Endothelial cell (in vitro differentiated cells): ENCODE results near the gene GPN1. TPM values are rescaled to one million over a fixed set of nuclear protein-coding genes. Genes with fewer than 3 reads are reported as not detected.
A peak's percentile ranks its signal among the peaks of the same experiment; 100 is the strongest.

Experiments
- DNase-seq: peaks from one replicate; pipeline ENCODE4 v3.0.0; 2021; ENCODE audit warnings: low spot score
- H3K27ac Mint-ChIP-seq: one replicate; pipeline ENCODE4 v1.8.0; 2021; ENCODE audit warnings: mixed read lengths, inconsistent platforms; ENCODE audit not compliant: unreplicated experiment
- H3K27me3 Mint-ChIP-seq: one replicate; pipeline ENCODE4 v1.8.0; 2021; ENCODE audit warnings: mild to moderate bottlenecking, moderate library complexity, mixed read lengths, inconsistent platforms; ENCODE audit not compliant: unreplicated experiment
- H3K36me3 Mint-ChIP-seq: one replicate; pipeline ENCODE4 v1.8.0; 2021; ENCODE audit warnings: mild to moderate bottlenecking, low read depth, mixed read lengths, inconsistent platforms; ENCODE audit not compliant: unreplicated experiment
- H3K4me1 Mint-ChIP-seq: one replicate; pipeline ENCODE4 v1.8.0; 2021; ENCODE audit warnings: mild to moderate bottlenecking, mixed read lengths, inconsistent platforms; ENCODE audit not compliant: unreplicated experiment
- H3K4me3 Mint-ChIP-seq: one replicate; pipeline ENCODE4 v1.8.0; 2021; ENCODE audit warnings: mild to moderate bottlenecking, mixed read lengths, inconsistent platforms; ENCODE audit not compliant: unreplicated experiment
- H3K9me3 Mint-ChIP-seq: one replicate; pipeline ENCODE4 v1.8.0; 2021; ENCODE audit warnings: mixed read lengths, inconsistent platforms; ENCODE audit not compliant: unreplicated experiment
- total RNA-seq: library from RNA; stranded (reverse); fragmentation: NEBNext Ultra II Directional; extraction: Animal tissue kit (Norgen Biotek cat#: 25700); gene quantifications from one replicate; pipeline ENCODE4 v1.2.1, GENCODE V29; 2021; ENCODE audit not compliant: unreplicated experiment
- TF ChIP-seq, protein P1 (sequence below): fragments of 200-600 bp; sonication (generic); IDR thresholded peaks from one replicate; pipeline ENCODE4 v1.5.0; 2021; ENCODE audit warnings: antibody characterized with exemption; ENCODE audit not compliant: unreplicated experiment

The GPN1 gene
- total RNA-seq, 1 donor from 2014 or later = 39.7 TPM

DNA sequence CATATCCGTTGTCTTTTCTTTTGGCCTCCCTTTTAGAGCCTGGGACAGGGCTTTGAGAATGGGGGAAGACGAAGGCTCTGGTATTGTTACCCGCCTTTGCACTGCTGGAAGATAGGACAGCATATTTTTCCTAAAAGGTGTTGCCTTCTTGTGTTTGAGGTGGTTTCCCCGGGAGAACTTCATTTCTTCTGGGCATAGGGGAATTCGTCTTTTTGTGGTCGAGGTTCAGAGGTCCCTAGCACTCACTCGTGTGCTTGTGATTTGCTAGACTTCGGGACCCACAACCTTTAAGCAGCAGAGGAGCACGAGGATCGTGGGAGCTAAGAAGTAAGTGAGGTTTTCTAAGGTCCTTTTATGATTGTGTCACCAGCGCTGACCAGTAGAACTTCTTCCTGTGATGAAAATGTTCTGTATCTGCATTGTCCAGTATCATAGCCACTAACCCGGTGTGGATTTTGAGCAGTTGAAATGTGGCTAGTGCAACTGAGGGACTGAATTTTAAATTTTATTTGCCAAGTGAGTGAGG lies 45.4 kb upstream of the GPN1 start:
- Mint-ChIP-seq H3K4me1 (peaks cover 20% of the 10 kb centered on the region), H3K36me3 (peaks cover 5% of the 10 kb centered on the region), H3K9me3 (no peaks in the 10 kb centered on the region), H3K27ac (peak overlapping the region; percentile 88), H3K27me3 (peaks cover 9% of the 10 kb centered on the region), H3K4me3 (peak overlapping the region; percentile 92)
- TF ChIP-seq, protein P1, sequence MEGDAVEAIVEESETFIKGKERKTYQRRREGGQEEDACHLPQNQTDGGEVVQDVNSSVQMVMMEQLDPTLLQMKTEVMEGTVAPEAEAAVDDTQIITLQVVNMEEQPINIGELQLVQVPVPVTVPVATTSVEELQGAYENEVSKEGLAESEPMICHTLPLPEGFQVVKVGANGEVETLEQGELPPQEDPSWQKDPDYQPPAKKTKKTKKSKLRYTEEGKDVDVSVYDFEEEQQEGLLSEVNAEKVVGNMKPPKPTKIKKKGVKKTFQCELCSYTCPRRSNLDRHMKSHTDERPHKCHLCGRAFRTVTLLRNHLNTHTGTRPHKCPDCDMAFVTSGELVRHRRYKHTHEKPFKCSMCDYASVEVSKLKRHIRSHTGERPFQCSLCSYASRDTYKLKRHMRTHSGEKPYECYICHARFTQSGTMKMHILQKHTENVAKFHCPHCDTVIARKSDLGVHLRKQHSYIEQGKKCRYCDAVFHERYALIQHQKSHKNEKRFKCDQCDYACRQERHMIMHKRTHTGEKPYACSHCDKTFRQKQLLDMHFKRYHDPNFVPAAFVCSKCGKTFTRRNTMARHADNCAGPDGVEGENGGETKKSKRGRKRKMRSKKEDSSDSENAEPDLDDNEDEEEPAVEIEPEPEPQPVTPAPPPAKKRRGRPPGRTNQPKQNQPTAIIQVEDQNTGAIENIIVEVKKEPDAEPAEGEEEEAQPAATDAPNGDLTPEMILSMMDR = no peak
- no peak for DNase-seq

DNA sequence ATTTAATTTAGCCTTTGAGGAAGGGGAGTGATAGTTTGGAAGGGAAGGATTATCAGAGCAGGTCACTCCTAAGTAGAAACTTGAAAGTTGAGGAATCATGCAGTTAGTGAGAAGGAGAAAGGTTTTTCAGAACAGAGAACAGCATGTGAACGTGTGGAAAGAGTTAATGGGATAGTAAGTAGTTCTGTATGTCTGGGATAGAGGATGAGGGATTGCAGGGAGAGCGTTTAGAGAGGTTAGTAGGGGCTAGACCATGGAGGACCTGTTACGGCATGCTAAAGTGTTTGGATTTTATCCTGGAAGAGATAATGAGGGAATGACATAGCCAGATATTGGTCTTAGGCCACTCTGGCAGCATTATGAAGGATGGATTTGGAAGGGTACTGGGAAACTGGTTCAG lies 44.3 kb upstream of the GPN1 start:
- Mint-ChIP-seq H3K9me3 (no peaks in the 10 kb centered on the region), H3K27me3 (peaks cover 8% of the 10 kb centered on the region), H3K4me1 (peaks cover 20% of the 10 kb centered on the region), H3K27ac (no peak overlapping the region), H3K36me3 (peaks cover 5% of the 10 kb centered on the region), H3K4me3 (peak overlapping the region; percentile 13)
- no peak for DNase-seq
- TF ChIP-seq, protein P1 = no peak

DNA sequence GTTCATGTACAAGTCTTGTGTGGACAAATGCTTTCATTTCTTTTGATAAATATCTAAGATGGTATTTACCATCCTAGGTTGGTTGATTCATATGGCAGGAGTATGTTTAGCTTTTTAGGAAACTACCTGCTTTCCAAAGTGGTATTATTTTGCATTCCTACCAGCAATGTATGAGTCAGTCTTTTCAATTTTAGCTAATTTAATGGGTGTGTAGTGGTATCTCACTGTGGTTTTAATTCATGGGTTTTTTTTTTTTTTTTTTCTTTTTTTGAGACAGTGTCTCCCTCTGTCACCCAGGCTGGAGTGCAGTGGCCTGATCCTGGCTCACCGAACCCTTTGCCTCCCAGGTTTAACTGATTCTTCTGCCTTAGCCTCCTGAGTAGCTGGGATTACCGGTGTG lies 41.8 kb upstream of the GPN1 start:
- H3K4me1 Mint-ChIP-seq = peaks cover 20% of the 10 kb centered on the region
- peaks cover 4% of the 10 kb centered on the region for H3K36me3 Mint-ChIP-seq
- H3K27ac Mint-ChIP-seq = no peak overlapping the region
- TF ChIP-seq, protein P1 = no peak
- no peak overlapping the region for H3K4me3 Mint-ChIP-seq
- H3K9me3 Mint-ChIP-seq = no peaks in the 10 kb centered on the region
- peaks cover 5% of the 10 kb centered on the region for H3K27me3 Mint-ChIP-seq
- DNase-seq = no peak

DNA sequence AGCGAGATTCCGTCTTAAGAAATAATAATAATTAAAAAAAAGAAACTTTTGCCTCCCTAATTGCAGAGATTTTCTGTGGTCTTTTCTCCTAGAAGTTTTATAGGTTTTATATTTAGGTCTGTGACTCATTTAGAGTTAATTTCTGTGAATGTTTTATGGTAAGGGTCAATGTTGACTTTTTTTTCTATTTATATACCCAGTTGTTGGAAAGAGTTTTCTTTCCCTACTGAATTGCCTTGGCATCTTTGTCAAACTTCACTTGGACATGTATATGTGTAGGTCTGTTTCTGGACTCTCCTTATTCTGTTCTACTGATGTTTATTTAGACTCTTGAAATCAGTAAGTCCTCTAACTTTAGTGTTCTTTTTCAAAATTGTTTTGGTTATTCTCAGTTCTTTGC lies 40.5 kb upstream of the GPN1 start:
- H3K27ac Mint-ChIP-seq = no peak overlapping the region
- peaks cover 17% of the 10 kb centered on the region for H3K4me1 Mint-ChIP-seq
- H3K9me3 Mint-ChIP-seq = peaks cover under 1% of the 10 kb centered on the region

DNA sequence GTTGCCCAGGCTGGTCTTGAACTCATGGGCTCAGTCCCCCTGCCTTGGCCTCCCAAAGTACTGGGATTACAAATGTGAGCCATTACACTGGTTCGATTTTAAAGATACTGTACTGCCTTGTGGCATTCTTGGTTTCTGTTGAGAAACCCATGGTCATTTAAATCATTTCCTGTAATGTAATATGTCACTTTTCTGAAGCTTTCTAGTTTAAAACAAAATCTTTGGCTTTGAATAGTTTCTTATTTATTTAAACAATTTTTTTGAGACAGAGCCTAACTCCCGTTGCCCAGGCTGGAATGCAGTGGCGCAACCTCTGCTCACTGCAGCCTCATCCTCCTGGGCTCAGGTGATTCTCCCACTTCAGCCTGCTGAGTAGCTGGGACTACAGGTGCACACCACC lies 37.1 kb upstream of the GPN1 start:
- peaks cover 36% of the 10 kb centered on the region for H3K36me3 Mint-ChIP-seq
- TF ChIP-seq, protein P1 = no peak
- H3K27me3 Mint-ChIP-seq = peaks cover 4% of the 10 kb centered on the region
- H3K27ac Mint-ChIP-seq = no peak overlapping the region
- no peak for DNase-seq
- H3K4me1 Mint-ChIP-seq = no peaks in the 10 kb centered on the region
- peaks cover 6% of the 10 kb centered on the region for H3K9me3 Mint-ChIP-seq
- no peak overlapping the region for H3K4me3 Mint-ChIP-seq

More for the DNA sequence above, 40.5 kb upstream of the GPN1 start:
- no peak for DNase-seq
- TF ChIP-seq, protein P1 = no peak
- H3K4me3 Mint-ChIP-seq = no peak overlapping the region
- peaks cover 2% of the 10 kb centered on the region for H3K27me3 Mint-ChIP-seq
- peaks cover 10% of the 10 kb centered on the region for H3K36me3 Mint-ChIP-seq
